AG09319 (cell line): ENCODE results near the gene PDK2.

Experiments
- DNase-seq: peaks from one replicate; pipeline ENCODE4 v3.0.0-alpha.2; 2010; ENCODE audit warnings: low read depth; ENCODE audit errors: extremely low read depth
- TF ChIP-seq, protein P1 (sequence below): IDR thresholded peaks from 2 replicates; pipeline ENCODE4 v1.5.1; 2011; ENCODE audit warnings: low read depth, mild to moderate bottlenecking, inconsistent platforms, low read length, moderate library complexity

The PDK2 gene

DNA sequence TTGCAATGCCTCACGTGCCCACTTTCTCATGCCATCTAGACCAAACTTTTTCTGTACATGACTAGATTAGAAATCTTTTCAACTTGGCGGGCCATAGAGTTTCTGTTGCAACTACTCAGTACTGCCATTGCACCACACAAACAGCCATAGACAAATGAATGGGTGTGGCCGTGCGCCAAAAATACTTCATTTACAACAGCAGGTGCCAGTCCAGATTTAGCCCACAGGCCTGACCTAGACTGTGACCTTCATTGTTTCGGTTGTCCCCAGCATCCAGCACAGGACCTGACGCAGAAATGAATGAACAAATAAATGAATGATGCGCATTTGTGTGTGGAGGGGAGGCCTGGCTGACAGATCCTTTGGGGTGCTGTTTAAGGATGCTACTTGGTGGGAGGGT, 14.3 kb upstream of the PDK2 start:
- no peak for DNase-seq
- TF ChIP-seq, protein P1, sequence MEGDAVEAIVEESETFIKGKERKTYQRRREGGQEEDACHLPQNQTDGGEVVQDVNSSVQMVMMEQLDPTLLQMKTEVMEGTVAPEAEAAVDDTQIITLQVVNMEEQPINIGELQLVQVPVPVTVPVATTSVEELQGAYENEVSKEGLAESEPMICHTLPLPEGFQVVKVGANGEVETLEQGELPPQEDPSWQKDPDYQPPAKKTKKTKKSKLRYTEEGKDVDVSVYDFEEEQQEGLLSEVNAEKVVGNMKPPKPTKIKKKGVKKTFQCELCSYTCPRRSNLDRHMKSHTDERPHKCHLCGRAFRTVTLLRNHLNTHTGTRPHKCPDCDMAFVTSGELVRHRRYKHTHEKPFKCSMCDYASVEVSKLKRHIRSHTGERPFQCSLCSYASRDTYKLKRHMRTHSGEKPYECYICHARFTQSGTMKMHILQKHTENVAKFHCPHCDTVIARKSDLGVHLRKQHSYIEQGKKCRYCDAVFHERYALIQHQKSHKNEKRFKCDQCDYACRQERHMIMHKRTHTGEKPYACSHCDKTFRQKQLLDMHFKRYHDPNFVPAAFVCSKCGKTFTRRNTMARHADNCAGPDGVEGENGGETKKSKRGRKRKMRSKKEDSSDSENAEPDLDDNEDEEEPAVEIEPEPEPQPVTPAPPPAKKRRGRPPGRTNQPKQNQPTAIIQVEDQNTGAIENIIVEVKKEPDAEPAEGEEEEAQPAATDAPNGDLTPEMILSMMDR: no peak

DNA sequence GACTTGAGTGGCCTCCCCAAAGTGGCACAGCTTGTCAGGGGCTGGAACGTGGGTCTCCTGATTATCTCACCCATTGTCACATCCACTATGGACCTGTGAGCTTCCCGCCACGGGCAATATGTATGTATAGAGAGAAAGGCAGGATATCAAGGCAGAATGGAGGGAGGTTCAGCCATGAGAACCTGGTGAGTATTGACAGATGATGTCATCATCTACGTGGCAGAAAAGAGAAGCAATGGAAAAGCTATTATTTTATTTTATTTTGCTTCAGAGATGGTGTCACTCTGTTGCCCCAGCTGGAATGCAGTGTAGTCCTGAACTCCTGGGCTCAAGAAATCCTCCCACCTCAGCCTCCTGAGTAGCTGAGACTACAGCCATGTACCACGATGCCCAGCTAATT, 13.4 kb upstream of the PDK2 start:
- DNase-seq: no peak
- TF ChIP-seq, protein P1: no peak

DNA sequence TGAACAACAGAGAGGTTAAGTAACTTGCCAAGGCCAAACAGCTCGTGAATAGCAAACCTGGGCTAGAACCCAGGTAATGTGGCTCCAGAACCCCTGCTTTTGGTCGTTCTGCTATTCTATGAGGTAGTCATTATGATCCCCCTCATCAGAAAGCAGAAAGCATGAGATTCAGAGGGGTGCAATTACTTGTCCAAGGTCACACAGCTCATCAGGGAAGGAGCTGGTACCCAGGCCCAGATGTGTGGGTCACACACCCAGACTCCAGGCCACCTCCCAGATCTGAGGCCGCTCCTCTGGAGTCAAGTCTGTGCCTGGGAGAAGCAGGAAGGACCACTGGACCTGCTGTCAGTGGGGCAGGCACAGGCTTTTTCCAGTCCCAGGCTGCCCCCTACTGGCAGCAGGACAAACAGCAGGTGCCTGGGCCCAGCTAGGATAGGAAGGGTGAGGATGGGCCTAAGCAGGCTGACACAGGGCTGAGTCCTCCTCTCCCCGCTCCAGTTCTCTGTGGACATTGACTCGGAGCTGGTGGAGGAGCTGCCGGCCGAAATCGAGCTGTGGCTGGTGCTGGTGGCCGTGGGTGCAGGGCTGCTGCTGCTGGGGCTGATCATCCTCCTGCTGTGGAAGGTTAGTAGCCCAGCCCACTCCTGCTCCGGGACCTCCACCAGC, 7.8 kb upstream of the PDK2 start:
- TF ChIP-seq, protein P1: peak; percentile 97
- no peak for DNase-seq

DNA sequence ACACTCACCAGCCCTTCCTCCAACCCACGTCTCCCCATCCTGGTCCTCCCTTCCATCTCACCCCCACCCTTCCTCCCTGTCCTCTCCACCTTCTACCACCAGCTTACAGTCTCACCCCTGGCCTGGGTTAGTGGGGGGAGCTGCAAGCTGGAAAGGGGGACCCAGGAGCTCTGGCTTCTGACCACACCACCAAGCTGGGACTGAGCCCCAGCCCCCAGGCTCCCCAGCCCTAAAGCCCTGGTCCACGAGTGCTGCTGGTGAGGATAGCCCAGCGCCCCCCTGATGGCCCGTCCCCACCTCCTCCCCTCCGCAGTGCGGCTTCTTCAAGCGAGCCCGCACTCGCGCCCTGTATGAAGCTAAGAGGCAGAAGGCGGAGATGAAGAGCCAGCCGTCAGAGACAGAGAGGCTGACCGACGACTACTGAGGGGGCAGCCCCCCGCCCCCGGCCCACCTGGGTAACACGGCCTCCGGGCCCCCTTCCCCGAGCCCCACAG, 7.2 kb upstream of the PDK2 start:
- no peak for DNase-seq
- TF ChIP-seq, protein P1: no peak

DNA sequence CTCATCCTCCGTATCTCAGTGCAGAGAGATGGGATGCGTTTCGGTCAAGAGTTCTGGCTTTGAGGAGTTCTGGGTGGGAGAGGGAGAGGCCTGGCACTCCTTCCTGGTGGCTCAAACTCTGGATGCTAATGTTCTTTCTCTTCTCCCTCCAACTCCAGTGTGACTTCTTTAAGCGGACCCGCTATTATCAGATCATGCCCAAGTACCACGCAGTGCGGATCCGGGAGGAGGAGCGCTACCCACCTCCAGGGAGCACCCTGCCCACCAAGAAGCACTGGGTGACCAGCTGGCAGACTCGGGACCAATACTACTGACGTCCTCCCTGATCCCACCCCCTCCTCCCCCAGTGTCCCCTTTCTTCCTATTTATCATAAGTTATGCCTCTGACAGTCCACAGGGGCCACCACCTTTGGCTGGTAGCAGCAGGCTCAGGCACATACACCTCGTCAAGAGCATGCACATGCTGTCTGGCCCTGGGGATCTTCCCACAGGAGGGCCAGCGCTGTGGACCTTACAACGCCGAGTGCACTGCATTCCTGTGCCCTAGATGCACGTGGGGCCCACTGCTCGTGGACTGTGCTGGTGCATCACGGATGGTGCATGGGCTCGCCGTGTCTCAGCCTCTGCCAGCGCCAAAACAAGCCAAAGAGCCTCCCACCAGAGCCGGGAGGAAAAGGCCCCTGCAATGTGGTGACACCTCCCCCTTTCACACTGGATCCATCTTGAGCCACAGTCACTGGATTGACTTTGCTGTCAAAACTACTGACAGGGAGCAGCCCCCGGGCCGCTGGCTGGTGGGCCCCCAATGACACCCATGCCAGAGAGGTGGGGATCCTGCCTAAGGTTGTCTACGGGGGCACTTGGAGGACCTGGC, 6.0 kb upstream of the PDK2 start:
- no peak for DNase-seq
- TF ChIP-seq, protein P1: no peak

DNA sequence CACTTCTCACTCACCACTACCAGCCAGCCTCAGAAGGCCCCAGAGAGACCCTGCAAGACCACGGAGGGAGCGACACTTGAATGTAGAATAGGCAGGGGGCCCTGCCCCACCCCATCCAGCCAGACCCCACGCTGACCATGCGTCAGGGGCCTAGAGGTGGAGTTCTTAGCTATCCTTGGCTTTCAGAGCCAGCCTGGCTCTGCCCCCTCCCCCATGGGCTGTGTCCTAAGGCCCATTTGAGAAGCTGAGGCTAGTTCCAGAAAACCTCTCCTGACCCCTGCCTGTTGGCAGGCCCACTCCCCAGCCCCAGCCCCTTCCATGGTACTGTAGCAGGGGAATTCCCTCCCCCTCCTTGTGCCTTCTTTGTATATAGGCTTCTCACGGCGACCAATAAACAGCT, 5.1 kb upstream of the PDK2 start:
- DNase-seq: no peak
- TF ChIP-seq, protein P1: no peak
